ENCODE data around the gene STAT4.

The STAT4 gene

GRCh38 chr2:190987116-190987515 is 163.7 kb downstream of the STAT4 start:
- no peak for DNase-seq

GRCh38 chr2:190986221-190986953 is 164.4 kb downstream of the STAT4 start:
- no peak for DNase-seq

- DNase-seq: no peak
Observed at GRCh38 chr2:190984595-190984994, 166.2 kb downstream of the STAT4 start.

GRCh38 chr2:190982262-190983034 is 168.3 kb downstream of the STAT4 start:
- DNase-seq: no peak

- no peak for DNase-seq
Observed at GRCh38 chr2:190981733-190982132, 169.1 kb downstream of the STAT4 start.

- DNase-seq: no peak
Observed at GRCh38 chr2:190981333-190981732, 169.5 kb downstream of the STAT4 start.

- no peak for DNase-seq
Observed at GRCh38 chr2:190980630-190981209, 170.1 kb downstream of the STAT4 start.

GRCh38 chr2:190979906-190980629 is 170.7 kb downstream of the STAT4 start:
- DNase-seq: peak; percentile 5 to 14
